GM18870 (cell line): ENCODE data around the gene EFCAB12.
"Not testable (repeated sequence)": the region's sequence is repeated elsewhere in the genome, so short reads cannot be mapped to it uniquely, and the experiment has no call there.

ENCODE experiments used
- ATAC-seq: cut with Tn5 transposase; IDR thresholded peaks from one replicate; pipeline ENCODE4 v1.9.1; 2021; ENCODE audit warnings: moderate library complexity; ENCODE audit not compliant: unreplicated experiment

Gene EFCAB12

DNA sequence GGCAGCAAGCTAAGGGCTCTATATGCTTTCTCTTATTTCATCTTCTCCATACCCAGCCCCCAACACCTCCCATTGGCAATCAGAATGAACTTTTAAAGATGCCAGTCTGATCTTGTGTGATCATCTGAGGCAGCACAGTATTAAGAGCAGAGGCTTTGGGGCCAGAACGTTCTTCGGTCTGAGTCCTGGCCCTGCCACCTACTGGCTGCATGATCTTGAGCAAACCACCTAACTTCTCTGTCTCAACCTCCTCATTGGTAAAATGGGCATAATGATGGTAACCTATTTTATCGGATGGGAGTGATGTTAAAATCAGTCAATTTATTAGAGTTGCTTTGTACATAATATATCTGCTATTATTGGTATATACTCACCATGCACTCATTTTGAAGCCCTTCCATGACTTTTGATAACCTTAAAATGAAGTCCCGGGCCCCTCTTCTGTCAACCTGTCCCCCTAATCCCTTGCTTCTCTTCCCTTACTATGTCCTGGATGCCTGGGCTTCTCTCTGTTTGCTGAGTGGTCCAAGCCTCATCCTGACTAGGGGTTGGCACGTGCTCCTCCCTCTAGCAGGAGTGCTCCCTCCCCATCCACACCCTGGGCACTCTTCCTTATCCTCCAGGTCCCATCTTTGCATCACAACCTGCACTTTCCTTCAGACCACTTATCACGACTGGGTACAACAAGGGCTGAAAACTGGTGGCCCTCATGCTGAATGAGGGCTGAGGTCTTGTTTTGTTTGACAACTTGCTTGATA lies 6.3 kb downstream of the EFCAB12 start:
- ATAC-seq = no peak

- ATAC-seq = no peak
Measured at GRCh38 chr3:129421236-129421883, 7.1 kb downstream of the EFCAB12 start.

DNA sequence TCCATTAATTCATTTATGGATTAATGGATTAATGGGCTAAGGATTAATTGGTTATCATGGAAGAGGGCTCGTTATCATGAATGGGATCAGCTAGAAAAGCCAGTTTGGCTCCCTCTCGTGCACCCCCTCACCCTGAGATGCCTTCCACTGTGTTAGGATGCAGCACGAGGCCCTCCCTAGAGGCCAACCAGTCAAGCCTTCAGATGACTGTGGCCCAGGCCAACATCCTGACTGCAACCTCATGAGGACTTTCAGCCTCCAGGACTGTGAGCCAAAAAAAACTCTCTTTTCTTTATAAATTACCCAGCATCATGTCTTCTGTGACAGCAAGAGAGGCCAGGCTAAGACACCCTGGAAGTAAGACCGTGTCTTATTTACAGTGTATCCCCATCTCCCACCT lies 9.0 kb downstream of the EFCAB12 start:
- ATAC-seq = no peak

GRCh38 chr3:129418041-129418973 lies 10.1 kb downstream of the EFCAB12 start:
- ATAC-seq = no peak

- ATAC-seq = no peak
Measured at GRCh38 chr3:129417326-129417725, 11.1 kb downstream of the EFCAB12 start.

DNA sequence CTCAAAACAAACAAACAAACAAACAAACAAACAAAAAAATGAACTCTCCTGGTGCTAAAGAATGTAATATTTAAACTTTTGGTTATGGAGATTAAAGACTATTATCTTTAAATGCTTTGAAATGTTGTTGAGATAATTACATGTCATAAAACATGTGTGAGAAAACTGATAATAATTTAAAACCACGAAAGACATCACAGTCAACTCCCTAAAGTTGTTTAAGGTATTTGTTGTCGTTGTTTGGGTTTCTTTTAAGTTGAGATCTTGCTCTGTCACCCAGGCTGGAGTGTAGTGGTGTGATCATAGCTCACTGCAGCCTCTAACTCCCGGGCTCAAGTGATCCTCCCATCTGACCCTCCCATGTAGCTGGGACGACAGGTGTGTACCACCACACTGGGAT lies 12.0 kb downstream of the EFCAB12 start:
- no peak for ATAC-seq

- no peak for ATAC-seq
Measured at GRCh38 chr3:129415830-129416229, 12.6 kb downstream of the EFCAB12 start.

DNA sequence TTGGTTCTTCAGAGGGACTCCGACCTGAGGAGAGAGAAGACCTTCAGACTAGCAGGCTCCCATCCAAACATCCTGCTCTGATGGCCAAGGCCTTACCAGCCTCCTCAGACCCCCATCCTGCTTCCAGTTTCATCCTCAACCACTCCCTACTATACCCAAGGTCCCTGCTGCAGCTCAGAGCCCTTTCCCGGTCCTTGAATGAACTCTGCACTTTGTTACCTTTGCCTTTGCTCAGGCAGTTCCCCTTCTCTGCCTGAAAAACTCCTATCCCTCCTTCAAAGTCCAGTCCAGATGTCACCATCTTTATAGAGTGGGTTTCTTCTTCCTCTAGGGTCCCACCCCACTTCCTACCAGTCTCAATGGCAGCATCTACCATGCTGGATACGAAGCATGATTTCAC lies 13.1 kb downstream of the EFCAB12 start:
- ATAC-seq = no peak

DNA sequence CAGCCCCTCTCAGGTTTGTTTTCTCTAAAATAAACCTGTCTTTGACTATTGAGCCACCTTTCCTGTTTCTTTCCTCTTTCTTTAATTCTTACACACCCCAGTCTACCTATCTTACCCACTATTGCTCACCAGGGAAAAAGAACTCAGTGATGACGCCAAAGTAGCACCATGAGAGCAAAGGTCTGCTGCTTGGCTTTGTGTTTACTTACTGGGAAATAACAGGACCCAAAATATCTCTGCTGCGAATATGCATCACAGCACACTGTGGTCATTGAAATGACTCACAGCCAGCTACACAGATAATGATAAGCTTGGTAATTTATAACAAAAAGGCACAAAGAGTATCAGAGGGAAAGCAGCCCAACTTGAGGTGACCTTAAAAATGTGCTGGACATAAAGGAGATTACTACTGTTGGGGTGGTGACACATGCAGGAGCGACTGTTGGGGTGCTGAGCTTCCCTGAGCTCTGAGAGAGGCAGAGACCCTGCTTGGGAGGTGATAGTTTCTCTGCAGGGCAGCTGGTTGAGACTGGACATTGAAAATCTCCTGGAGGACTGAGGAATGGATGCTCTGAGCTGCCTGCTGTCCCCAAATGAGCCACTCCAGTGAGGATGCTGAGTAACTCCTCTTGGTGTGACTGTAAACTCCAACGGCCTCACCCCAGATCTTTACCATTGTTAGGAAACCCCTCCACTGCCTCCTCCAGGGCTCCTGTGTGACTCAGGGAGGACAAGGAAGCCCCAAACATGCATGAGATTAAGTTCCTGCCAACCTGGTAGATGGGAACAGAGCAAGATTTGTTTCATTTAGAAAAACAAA lies 14.5 kb downstream of the EFCAB12 start:
- peak; percentile 84 for ATAC-seq

- not testable (repeated sequence) for ATAC-seq
Measured at GRCh38 chr3:129413238-129413637, 15.2 kb downstream of the EFCAB12 start.

- no peak for ATAC-seq
Measured at GRCh38 chr3:129412542-129413198, 15.8 kb downstream of the EFCAB12 start.

DNA sequence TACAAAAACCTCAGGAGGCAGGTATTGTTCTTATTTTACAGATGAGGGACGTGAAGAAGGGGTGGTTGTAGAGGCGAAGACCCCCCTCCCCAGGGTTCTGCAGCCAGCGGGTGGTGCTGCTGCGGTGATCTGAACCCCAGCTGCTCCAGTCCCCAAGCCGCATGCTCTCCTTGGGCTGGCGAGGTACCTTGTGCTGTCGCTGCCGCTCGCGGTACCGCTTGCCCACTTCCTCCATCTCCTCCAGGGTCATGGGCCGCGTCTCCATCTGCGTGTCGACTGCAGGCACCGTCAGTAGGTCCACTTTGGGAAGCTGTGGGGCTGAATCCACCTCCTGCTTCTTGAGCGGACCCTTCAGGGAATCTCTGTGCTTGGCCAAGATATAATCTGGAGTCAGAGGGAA lies 17.5 kb downstream of the EFCAB12 start:
- ATAC-seq = no peak

DNA sequence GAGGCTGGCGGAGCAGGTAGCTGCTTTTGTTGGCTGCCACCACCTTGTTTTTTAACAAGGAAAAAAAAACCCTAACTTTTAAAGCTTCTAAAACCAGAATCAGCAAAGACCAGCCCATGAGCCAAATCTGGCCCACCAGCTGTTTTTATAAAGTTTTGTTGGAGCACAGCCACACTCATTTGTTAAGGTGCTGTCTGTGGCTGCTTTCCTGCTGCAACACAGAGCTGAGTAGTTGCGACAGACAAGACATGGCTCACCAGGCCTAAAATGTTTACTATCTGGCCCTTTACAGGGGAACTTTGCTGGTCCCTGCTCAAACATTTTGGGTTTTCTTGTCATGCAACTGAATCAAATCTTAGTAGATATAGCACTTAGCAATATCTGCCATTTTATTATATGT lies 18.9 kb downstream of the EFCAB12 start:
- ATAC-seq = no peak

DNA sequence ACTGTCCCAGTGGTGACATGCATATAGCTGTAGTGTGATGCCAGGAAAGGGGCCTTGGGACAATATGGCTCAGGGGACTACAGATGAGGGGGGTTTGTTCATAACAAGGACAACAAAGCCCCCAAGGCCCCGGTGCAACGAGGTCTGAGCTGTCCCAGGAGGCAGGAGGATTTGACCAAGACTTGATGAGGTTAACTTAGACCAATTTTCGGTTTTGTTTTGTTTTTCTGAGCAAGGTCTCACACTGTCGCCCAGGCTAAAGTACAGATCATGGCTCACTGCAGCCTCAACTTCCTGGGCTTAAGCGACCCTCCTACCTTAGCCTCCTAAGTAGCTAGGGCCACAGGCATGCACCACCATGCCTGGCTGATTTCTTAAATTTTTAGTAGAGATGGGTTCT lies 23.8 kb downstream of the EFCAB12 start:
- ATAC-seq = no peak

DNA sequence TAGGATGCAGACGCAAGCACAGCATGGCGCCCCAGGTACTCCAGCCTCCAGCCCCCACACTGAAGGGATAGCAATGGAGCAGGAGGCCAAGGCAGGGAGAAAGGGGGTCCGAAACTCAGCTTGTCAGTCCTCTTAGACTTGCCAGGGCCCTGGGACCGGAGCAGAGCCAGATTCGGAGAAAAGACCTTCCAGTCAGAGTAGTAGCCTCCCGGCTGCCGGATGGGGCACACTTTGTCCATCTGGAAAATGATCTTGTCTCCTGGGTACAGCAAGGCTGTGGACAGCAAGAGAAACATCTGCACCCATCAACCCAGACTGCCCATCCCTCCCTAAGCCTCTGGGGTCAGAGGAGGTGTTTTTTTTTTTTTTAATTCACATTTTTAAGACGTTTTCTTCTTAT lies 24.3 kb downstream of the EFCAB12 start:
- no peak for ATAC-seq

DNA sequence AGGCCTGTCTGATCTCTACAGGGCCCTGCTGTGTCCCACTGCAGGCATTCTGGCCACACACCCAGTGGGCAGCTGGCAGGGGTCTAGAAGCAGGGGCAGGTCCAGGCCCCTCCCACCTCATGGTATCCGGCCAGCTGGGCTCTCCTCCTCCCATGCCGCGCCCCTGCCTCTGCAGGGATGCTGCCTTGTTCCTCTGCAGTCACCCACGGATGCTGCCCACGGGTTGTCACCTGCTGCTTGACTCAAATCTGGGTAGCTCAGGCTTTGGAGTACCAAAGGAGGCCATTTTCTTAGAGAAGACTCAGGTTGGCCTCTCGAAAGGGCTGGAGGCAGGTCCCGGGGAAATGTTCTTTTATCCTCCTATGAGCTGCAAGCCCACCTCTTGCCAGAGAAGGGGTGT lies 25.0 kb downstream of the EFCAB12 start:
- no peak for ATAC-seq

- no peak for ATAC-seq
Measured at GRCh38 chr3:129402616-129403015, 25.8 kb downstream of the EFCAB12 start.

- no peak for ATAC-seq
Measured at GRCh38 chr3:129402210-129402609, 26.2 kb downstream of the EFCAB12 start.

- ATAC-seq = peak; percentile 10
Measured at GRCh38 chr3:129399895-129400357, 28.5 kb downstream of the EFCAB12 start.
